ENCODE results near the gene TRIM3. TPM values are rescaled to one million over a fixed set of nuclear protein-coding genes. Genes with fewer than 3 reads are reported as not detected.

The TRIM3 gene
- total RNA-seq, 1 donor from 2014 or later = 5.5 TPM

DNA sequence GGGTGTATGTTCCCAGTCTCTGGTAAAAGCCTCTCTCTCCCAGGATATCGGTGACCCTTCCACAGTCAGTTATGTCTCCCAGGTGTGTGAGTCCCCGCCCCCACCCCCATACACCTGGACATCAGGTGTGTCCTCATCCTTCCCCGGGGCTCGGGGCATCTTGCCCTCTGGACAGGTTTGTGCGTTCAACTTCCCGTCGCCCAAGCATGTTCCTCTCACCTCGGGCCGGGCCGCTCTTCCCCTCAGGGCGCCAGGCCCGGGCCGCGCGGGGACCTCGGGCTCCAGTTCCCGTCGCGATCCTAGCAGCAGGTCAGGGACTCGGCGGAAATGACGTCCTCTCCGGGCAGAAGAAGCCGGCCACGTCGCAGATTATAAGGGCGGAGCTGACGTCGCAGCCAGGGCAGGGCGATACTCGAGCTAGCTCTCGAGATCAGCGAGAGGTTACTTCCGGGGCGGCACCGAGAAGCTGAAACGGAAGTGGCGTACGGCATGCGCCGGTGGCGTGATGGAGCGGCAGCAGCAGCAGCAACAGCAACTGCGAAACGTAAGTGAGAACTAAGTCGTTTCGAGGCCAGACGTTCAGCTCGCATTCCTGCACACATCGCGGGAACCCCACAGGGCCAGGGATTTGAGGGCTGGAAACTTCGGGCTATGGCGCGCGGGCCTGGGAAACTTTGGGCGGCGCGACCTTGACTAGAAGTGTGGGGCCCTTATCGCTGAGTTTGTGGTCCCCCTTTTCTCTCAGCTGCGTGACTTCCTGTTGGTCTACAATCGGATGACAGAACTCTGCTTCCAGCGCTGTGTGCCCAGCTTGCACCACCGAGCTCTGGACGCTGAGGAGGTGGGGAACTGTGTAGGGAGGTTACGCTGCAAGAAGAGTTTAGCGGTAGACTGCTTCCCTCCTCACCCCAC lies 7.5 kb upstream of the TRIM3 start, which contains the start of the genes ARFIP2 and TIMM10B:
Gene ARFIP2 (minus strand): TSS at position 320 of the 912 bp plus-strand sequence. CDS start 910 bp downstream, outside the sequence.
Gene TIMM10B (plus strand): TSS at position 490 of the 912 bp plus-strand sequence. CDS start 16 bp downstream, at position 506.
- intact Hi-C loops (cut with micrococcal nuclease) = loop anchor here (1.0 to 10.0 kb wide), 17 partner anchors 8 to 856 kb away; partner anchors contain the start of genes APBB1, CAVIN3, FHIP1B and ILK

DNA sequence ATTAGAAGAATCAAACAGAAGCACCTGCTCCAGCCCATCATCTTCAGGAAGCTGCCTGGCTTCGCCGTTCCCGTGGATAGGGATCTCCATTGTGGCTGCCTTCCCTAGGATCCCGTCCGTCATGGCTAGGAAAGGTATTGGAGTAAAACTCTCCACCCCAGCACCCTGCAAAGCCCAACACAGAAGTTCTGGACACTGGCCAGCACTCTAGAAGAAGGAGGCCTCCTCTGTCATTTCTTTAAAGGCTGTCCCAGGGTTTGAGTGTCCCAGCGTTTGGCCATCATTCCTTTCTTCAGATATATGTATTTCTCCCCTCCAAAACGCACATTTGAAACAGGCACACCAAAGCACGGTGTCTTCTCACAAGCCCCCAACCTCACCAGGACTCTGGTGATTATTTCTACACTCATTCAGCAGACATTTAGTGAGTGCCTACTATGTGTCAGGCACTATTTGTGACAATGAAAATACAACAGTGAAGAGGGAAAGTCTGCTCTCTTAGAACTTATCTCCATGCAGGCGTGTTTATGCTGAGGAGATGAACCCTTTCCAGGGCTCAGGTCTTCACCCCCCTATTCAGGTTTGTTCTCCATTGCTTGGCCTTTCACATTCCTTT lies 6.7 kb upstream of the TRIM3 start:
- intact Hi-C loops (cut with micrococcal nuclease) = loop anchor here (2.0 to 10.0 kb wide), 4 partner anchors 38 to 444 kb away; partner anchors contain the start of genes CAVIN3, OR2D3 and ZNF215

DNA sequence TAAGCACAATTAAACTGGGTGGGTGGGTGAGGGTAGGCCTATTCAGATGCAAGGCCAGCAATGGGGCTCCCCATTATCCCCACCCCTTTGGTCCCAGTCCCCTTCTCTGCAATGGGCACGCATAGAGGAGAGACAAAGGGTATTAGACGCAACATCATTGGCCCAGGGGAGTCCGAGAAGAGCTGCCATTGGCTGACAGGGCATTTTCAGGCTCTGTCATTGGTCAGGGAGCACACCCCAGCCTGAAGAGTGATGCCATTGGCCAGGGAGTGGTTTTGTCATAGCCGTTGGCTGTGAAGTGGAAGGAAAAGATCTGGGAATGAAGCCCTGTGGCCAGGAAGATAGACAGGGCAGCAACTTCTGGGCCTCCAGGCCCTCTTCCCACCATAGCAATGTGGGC lies 2.8 kb upstream of the TRIM3 start:
- intact Hi-C loops (cut with micrococcal nuclease) = loop anchor here (10.0 kb wide), 1 partner anchor 1038 kb away; the partner anchor contains the start of gene PPFIBP2

DNA sequence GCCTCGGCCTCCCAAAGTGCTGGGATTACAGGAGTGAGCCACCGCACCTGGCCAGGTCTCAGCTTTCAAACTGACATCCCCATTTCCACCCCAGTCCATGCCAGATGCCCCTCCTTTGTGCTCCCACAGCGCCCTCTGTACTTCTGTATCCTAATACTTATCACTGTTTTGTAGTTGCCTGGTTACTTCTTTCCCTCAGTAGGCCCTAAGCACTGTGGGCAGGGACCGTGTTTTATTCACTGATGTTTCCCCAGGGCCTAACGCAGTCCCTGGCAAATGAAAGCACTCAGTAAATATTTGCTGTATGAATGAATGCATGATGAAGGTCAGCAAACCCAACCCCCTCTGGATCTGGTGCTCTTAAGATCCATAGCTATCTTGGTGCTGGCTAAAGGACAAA lies 2.2 kb upstream of the TRIM3 start:
- intact Hi-C loops (cut with micrococcal nuclease) = loop anchor here (10.0 kb wide), 1 partner anchor 1039 kb away; the partner anchor contains the start of gene PPFIBP2

DNA sequence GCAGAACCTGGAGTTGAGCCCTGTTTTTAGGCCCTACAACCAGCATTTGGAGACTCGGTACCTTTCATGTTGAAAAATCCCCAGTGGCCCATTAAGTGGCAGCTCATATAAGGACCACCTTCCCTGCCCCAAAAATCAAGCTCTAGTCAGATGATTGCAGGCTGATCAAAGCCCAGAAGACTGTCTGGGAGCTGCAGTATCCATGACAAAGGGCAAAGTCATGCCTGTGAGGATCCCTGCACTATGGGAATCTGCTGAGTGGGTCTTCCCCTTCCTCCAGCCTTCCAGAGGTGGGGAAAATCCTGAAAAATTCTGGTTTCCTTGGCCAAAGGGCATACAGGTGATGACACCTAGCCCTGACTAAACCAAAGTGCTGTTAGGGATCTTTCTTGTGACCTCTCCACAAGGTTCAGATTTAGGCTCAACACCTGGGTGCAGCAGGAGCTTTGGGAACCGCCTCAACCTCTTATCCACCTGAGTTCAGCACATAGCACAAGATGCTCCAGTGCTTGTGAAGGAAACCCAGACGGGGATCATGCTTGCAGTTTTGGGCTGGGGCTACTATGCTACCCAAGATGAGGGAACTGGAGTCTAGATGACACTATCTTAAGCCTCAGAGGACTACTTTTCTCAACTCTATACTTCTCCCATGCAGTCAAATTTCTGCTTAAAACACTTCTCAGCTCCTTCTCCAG lies 1.2 kb upstream of the TRIM3 start:
- intact Hi-C loops (cut with micrococcal nuclease) = loop anchor here (1.0 to 10.0 kb wide), 2 partner anchors 85 to 1040 kb away; partner anchors contain the start of genes PPFIBP2 and SMPD1

DNA sequence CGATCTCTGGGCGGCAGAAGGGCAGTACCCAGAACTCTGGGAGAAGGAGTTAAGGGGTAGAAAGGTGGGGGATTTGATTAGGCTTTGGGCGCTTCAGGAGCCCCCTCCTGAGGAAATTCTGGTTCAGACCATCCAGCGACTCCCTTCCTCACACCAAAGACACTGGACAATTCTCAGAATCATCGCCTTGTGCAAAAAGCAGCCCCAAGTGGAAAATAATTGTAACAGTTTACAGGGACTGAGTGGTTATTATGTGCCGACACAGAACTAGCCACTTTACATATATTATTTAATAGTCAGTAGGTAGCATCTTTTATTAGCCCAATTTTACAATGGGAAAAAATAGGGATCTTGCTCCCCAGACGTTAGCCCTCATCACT lies 662 bp upstream of the TRIM3 start:
- intact Hi-C loops (cut with micrococcal nuclease) = loop anchor here (1.0 to 10.0 kb wide), 2 partner anchors 84 to 1040 kb away; partner anchors contain the start of genes PPFIBP2 and SMPD1

DNA sequence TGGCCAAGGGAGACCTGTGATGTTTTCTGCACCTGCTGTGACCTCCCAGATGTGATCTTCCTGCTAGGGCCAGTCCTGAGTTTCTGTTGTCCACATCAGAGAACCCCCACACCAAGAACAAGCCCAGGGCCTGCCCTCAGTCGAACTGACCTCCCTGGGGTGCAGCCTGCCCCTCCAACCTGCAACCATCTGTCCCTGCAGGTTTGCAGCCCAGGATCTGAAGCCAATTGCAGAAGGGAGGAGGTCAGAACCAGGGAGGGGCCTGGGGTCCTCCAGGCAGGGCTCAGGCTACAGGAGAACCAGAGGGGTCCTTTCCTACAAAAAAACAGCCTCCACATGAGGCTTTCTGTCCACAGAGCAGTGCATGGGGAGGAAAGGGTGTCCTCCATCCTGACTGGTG lies 807 bp downstream of the TRIM3 start:
- intact Hi-C loops (cut with micrococcal nuclease) = loop anchor here (1.0 to 10.0 kb wide), 4 partner anchors 8 to 1042 kb away; partner anchors contain the start of genes ARFIP2, FHIP1B, PPFIBP2 and TIMM10B

DNA sequence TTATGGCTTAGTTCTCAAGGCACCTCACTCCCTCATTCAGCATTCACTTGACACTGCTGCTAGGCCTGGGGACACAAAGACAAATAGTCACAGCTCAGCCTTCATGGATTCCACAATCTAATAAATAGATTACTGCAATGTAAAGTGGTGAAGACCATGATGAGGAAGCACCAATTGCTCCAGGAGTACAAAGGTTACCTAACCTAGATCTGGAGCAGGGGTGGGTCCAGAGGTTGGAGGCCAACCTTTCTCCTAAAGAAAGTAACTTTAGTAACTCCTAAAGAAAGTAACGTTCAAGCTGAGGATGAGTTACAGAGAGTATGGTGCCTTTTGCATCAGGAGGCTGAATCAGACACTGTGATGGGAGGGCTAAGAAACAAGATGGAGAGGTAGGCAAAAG lies 4.1 kb downstream of the TRIM3 start:
- intact Hi-C loops (cut with micrococcal nuclease) = no loop called here

DNA sequence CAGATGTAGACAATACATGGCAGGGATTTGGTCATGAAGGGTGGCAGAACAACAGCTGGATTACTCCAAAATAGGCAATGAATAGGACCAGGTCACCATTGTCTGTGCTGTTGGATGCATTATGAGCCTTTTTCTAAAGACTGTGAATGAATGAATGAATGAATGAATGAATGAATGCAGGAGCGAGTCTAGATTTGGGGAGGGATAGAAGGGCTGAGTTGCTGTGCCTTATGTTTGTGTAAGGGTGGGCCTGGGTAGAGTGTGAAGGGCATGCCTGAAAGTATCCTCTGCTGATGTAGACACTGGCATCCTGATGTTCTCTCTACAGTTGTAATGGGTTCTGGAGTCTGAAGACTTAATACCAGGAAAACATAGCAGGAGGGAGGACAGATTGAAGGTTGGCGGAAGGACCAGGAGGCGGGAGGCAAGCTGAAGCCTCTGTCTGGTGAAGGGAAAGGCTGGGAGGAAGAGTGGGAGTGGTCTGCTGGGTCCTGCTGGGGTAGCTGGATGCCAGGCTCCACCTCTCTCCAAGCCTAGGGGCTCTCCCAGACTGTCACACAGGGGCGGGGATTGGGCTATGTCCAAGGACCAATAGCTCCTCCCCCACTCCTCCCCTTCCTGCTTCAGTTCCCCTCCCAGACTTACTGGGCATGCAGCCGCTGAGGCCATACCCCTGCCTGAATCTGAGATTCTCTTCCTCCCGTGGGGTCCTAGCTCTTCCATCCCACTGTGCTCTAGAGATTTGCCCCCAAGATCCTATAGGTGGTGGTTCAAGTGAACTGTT lies 4.8 kb downstream of the TRIM3 start:
- intact Hi-C loops (cut with micrococcal nuclease) = no loop called here

DNA sequence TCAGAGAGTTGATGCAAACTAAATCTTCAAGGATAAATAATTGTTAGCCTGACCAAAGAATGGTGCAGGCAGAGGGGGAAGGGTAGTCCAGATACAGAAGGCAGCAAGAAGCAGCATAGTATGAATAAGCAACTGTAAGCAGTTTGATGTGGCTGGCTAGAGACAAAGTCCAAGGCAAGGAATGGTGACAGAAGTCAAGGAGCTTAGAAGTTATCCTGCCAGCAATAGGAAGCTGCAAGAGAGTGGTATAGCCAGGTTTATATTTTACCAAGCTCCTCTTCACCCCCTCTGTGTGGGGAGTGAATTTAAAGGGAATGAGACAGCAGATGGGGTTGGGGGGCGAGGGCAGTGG lies 14.7 kb downstream of the TRIM3 start:
- intact Hi-C loops (cut with micrococcal nuclease) = no loop called here

DNA sequence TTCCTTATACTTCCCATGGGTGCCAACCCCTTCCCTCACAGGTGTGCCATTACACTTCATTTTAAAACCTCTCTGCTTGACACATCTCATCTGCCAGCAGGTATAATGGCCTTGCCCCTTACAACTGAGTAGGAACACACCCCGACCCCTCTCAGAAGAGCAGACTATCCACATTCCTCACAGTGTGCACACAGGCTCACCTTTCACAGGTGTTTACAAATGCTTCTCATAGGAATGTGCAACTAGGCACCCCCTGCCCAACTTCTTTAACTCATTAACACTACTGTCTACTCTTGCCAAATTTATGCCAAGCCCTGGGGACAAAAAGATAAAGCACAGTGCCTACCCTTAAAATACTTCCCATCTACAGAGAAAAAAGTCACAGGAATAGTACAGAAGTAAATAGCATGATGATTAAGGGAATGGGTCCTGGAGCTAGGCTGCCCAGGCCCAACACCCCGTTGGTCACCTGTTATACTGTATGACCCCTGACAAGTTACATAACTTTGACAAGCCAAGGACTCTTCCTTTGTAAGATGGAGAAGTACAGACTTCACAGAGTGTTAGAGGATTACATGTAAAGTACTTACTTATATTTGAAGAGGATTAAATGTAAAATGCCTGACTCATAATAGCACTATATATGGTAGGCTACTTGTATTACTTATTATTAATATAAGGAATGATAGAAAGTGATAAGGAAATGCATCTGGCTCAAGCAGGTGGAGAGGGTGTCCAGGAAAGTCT lies 15.2 kb downstream of the TRIM3 start:
- intact Hi-C loops (cut with micrococcal nuclease) = no loop called here

DNA sequence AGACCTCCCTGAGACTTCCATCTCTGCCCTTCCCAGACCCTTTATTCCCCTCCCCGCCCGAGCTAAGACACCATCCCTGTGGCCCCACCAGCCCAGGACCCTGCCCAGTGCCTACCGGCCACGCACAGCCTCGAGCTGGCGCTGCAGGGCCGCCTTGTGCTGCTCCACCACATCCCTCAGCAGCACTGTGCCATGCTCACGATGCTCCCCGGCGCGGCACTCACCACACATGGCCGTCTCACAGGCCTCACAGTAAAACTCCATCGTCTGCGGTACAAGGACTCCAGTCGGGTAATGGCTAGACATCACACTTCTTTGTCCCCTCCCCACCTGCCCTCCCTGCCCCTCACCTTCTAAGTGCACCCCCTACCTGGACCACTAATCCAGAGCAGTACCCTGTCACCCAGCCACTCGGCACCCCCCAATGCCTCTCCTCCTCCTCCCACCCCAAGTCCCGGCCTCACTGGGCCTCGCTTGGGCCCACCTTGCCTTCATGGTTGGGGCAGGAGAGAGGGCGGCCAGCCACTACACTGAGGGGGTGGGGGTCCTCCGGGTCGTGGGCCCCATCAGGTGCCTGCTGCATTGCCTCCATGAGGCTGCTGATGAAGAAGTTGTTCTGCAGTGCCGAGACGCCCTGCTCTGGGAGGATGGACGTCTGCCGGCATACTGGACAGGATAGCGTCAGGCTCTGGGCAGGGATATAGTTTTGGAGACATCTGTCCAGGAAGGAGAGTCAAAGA lies 16.0 kb downstream of the TRIM3 start:
- intact Hi-C loops (cut with micrococcal nuclease) = no loop called here

DNA sequence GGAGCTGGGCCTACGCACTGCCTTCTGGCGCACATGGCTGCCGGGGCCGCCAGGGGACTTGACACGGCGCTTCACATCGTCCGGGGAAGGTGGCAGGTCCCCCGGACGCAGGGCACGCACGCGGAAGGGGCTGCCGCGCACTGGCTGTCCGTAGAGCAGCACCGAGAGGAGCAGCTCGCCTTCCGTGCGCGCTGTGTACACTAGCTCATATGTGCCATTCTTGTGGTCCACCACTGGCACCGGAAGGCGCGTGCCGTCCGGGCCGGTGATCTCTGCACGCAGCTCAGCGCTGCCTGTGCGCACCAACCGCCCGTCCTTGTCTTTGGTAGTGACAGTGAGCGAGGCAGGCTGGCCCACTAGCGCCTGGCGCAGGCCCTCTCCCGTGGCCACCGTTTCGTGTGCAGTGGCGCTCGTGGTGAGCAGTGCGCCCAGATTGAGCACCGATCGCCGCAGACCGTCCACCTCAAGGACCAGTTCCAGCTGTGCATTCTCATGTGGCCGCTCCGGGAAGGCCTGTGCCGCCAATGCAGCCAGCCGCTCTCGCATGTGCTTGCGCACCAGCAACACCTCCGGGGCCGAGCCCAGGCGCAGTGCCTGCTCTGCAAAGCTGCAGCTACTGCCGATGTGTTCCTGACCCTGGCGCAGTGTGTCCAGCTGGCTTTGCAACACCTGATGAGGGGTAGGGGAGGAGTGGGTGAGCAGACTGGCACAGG lies 17.2 kb downstream of the TRIM3 start:
- intact Hi-C loops (cut with micrococcal nuclease) = no loop called here

DNA sequence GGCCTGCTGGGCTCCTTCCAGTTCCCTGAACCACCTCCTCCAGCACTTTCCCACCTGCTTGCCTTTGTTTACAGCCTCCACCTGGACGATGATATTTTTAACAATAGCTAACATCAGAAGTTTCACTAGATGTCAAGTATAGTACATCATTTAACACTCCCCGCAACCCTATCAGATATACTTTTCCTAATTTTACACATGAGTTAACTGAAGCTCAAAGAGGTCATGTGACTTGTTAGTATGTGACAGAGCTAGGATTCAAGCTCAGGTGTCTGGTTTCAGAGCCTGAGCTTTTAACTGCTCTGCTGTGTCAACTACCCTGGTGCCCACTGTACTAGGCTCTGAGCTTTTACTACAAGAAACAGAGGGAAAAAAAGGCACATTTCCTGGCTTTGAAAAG lies 18.7 kb downstream of the TRIM3 start:
- intact Hi-C loops (cut with micrococcal nuclease) = no loop called here

DNA sequence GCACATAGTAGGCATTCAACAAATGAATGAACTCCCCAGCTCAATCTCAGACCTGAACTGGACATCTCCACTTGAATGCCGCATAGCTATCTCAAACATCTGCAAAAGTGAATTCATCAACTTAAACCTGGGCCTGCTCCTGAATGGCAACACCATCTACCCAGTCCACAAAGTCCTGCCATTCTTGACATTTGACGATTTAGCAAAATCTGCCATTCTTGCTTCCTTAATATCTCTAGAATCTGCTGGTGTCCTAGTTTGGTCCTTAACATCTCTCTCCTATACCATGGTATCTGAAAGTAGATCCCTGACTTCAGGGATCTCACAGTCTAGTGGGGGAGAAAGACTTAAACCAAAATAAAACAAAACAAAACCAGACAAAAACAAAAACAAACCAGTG lies 20.6 kb downstream of the TRIM3 start:
- intact Hi-C loops (cut with micrococcal nuclease) = no loop called here

DNA sequence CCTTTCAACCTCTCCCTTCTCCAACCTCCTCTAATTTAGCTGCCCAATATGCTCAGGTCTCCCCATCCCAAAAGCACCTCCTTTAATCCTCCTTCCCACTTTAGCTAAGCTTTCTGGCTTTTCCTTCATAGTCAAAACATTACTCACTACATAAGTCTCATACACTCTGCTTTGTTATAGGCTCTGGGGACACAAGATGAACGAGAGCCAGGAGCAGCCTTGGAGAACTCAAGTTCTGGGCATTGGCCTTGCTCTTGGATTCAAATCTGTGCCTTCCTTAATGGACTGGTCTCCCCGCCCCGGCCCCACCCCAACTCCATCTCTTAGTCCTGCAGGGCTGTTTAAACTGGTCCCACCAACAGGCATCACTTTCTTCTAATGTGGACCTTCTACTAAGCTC lies 21.5 kb downstream of the TRIM3 start:
- intact Hi-C loops (cut with micrococcal nuclease) = no loop called here

DNA sequence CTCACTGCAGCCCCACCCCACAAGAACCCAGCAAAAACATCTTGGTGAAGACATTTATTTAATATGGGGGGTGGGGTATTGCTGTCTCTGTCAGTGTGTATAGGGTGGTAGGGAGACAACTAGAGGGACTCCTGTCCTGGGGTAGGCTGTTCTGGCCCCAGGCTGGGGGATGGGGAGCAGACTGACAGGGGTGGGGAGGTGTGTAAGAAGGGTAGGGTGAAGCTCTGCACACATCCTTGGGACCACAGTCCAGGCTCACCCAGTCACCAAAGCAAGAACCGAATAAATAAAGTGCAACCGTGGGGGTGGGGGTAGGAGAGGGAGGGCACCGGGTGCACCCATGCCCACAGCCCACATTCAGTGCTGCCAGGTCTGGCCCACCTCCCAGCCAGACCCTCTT lies 25.2 kb downstream of the TRIM3 start:
- intact Hi-C loops (cut with micrococcal nuclease) = no loop called here

DNA sequence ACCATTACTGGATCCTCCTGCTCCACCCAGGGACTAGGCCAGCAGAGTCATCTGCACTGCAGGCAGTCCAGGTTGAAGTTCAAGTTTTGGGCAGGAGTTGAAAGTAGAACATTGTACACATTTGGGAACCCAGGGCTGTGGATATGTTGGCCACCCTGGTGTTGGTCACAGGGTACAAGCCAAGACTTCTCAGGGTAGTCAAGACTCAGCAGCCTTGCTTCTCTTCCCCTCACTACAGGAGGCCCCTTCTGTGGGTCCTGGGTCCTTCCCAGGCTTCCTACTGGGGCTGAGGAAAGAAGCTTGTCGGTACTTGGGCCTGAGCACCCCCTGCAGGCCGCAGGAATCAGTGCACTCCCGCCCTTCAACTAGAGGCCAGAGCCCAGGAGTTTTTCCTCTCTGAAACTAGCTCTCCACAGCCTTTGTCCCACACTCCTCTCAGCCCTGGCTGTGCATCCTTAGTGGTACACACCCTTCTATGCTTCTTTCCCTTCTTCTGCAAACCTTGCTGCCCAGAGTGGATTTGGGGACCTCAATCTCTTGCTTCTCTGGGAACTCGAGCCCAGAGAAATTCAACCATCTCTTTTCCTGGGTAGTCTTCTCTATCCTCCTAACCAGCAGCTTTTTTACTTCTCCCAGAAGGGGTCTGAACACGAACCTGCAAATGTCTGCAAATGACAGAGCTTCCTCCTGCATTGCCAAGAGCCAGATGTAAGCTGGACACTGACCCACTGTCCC lies 30.3 kb downstream of the TRIM3 start:
- intact Hi-C loops (cut with micrococcal nuclease) = loop anchor here (1.0 to 2.0 kb wide), 6 partner anchors 24 to 64 kb away; partner anchors contain the start of genes APBB1, ARFIP2, SMPD1 and TIMM10B
